HFFc6 (cell line): Measurements from ENCODE around the gene B4GAT1. TPM values are rescaled to one million over a fixed set of nuclear protein-coding genes. Genes with fewer than 3 reads are reported as not detected.
"Not testable (repeated sequence)": the region's sequence is repeated elsewhere in the genome, so short reads cannot be mapped to it uniquely, and the experiment has no call there.

Experiments
- DNase-seq: peaks from one replicate; pipeline ENCODE4 v3.0.0-alpha.2; 2018
- H3K27ac Mint-ChIP-seq: 2 replicates; pipeline ENCODE4 v1.8.0; 2020; ENCODE audit warnings: mild to moderate bottlenecking, mixed read lengths
- H3K27me3 Mint-ChIP-seq: 2 replicates; pipeline ENCODE4 v1.8.0; 2021; ENCODE audit warnings: mild to moderate bottlenecking, moderate library complexity, mixed read lengths; ENCODE audit not compliant: insufficient read depth
- H3K36me3 Mint-ChIP-seq: 2 replicates; pipeline ENCODE4 v1.8.0; 2021; ENCODE audit warnings: low read depth, mixed read lengths
- H3K4me1 Mint-ChIP-seq: 2 replicates; pipeline ENCODE4 v1.8.0; 2020; ENCODE audit warnings: low read depth, mixed read lengths
- H3K4me3 Mint-ChIP-seq: 2 replicates; pipeline ENCODE4 v1.8.0; 2020; ENCODE audit warnings: mild to moderate bottlenecking, moderate library complexity, mixed read lengths
- H3K9me3 Mint-ChIP-seq: 2 replicates; pipeline ENCODE4 v1.8.0; 2020; ENCODE audit warnings: mild to moderate bottlenecking, mixed read lengths
- CTCF ChIP-seq: fragments of 200-600 bp; sonication (generic); IDR thresholded peaks from 2 replicates; pipeline ENCODE4 v1.5.0; 2021; ENCODE audit warnings: antibody characterized with exemption, mild to moderate bottlenecking
- total RNA-seq, 6 experiments: library from RNA; stranded (reverse); fragmentation: NEBNext Ultra II Directional; extraction: Animal tissue kit (Norgen Biotek cat#: 25700); gene quantifications; 2 replicates in 1 of 6; 3 replicates in 5 of 6; pipeline ENCODE4 v1.2.3, GENCODE V29; 2021

Gene B4GAT1
- total RNA-seq, 6 experiments from 2014 or later = 21.5 to 26.4 (median 24.3) TPM

- Mint-ChIP-seq H3K27me3 (peaks cover 26% of the 10 kb centered on the region), H3K4me1 (peaks cover 15% of the 10 kb centered on the region)
- not testable (repeated sequence) for H3K36me3 Mint-ChIP-seq, DNase-seq, H3K9me3 Mint-ChIP-seq, H3K27ac Mint-ChIP-seq, H3K4me3 Mint-ChIP-seq
These were observed 26.4 kb upstream of the B4GAT1 start for GRCh38 chr11:66373690-66374287.

- H3K4me1 Mint-ChIP-seq = peaks cover 15% of the 10 kb centered on the region
- H3K4me3 Mint-ChIP-seq = no peak overlapping the region
- H3K9me3 Mint-ChIP-seq = no peaks in the 10 kb centered on the region
- peaks cover 32% of the 10 kb centered on the region for H3K27me3 Mint-ChIP-seq
- no peak overlapping the region for H3K27ac Mint-ChIP-seq
- no peak for DNase-seq
- TF ChIP-seq CTCF = no peak
- no peaks in the 10 kb centered on the region for H3K36me3 Mint-ChIP-seq
These were observed 25.8 kb upstream of the B4GAT1 start for GRCh38 chr11:66373265-66373664.

- TF ChIP-seq CTCF = no peak
- Mint-ChIP-seq H3K27me3 (peaks cover 33% of the 10 kb centered on the region), H3K27ac (no peak within 1 kb of the TSS), H3K4me3 (0 out of 2 replicates have a peak within 1 kb of the TSS, but pooled peaks have one; percentile 9), H3K4me1 (peaks cover 15% of the 10 kb centered on the region), H3K9me3 (no peaks in the 10 kb centered on the region), H3K36me3 (no peaks in the 10 kb centered on the region)
- DNase-seq = no peak
These were observed 24.4 kb upstream of the B4GAT1 start, which contains the start of gene SLC29A2 for GRCh38 chr11:66371627-66372415. SLC29A2 (minus strand) TSS chr11:66371760; CDS start chr11:66371591, 169 bp downstream.

GRCh38 chr11:66369073-66369894 is 21.9 kb upstream of the B4GAT1 start:
- no peak overlapping the region for H3K4me3 Mint-ChIP-seq
- peaks cover 15% of the 10 kb centered on the region for H3K4me1 Mint-ChIP-seq
- TF ChIP-seq CTCF = no peak
- H3K27me3 Mint-ChIP-seq = peaks cover 38% of the 10 kb centered on the region
- H3K9me3 Mint-ChIP-seq = no peaks in the 10 kb centered on the region
- no peaks in the 10 kb centered on the region for H3K36me3 Mint-ChIP-seq
- no peak overlapping the region for H3K27ac Mint-ChIP-seq
- no peak for DNase-seq

- no peaks in the 10 kb centered on the region for H3K36me3 Mint-ChIP-seq
- no peak overlapping the region for H3K4me3 Mint-ChIP-seq
- no peak for DNase-seq
- peaks cover 38% of the 10 kb centered on the region for H3K27me3 Mint-ChIP-seq
- no peak for TF ChIP-seq CTCF
- peaks cover 15% of the 10 kb centered on the region for H3K4me1 Mint-ChIP-seq
- H3K27ac Mint-ChIP-seq = no peak overlapping the region
- H3K9me3 Mint-ChIP-seq = no peaks in the 10 kb centered on the region
These were observed 21.1 kb upstream of the B4GAT1 start for GRCh38 chr11:66368484-66368883.
